ENCODE data around the gene LMOD1.
"Not testable (repeated sequence)": the region's sequence is repeated elsewhere in the genome, so short reads cannot be mapped to it uniquely, and the experiment has no call there.

LMOD1 gene

DNA sequence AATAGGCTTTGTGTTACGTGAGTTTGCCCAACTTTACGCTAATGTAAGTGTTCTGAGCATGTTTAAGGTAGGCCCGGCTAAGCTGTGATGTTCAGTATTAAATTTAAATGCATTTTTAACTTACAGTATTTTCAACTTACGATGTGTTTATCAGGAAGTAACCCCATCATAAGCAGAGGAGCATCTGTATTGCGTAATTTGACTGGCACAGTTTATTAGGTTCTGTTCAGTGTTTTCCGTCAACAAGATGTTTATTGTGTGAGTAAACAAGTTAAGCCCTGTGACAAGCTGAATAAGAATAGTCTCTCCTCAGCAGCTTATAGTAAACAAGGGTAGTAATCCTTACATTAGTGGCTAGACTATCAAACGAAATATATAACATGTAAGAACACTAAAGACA lies 84.9 kb downstream of the LMOD1 start:
- DNase-seq (ENCODE audit: low read depth): no peak

GRCh38 chr1:201859424-201859823 lies 86.9 kb downstream of the LMOD1 start:
- no peak for DNase-seq (ENCODE audit: low read depth)

- DNase-seq (ENCODE audit: low read depth): not testable (repeated sequence)
Measured at GRCh38 chr1:201856722-201857121, 89.6 kb downstream of the LMOD1 start.

DNA sequence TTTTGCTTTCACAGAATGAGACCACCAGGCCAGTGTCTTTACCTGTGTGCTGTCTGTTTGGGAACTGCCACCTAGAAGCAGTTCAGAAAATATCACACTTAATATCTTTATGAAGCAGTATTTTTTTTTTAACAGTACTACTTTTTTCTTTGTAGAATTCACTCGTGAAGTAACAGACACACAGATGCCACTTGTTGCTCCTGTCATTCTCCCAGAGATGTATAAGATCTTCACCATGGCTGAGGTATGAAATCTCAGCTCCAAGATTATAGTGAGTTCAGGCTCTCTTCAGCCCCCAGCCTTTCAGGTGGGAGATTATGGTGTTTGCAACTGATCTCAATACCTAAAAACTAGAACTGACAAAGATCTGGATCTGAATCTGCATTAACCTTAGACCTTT lies 94.4 kb downstream of the LMOD1 start:
- no peak for DNase-seq (ENCODE audit: low read depth)

DNA sequence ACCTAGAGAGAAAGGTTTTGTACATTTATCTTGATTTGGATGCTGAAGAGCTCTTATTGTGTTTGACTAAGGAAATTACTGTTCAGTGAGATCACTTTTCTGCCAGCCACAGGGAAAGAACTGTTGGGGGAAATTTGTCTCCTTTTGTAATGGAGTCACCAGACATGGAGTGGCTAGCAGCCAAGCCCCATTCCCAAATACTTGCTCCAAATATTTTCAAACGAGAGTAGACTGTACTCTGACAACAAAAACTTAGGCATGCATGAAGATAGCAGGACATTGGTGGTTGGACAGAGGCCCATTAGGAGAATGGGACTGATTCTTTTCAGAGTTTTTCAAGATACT lies 96.3 kb downstream of the LMOD1 start:
- DNase-seq (ENCODE audit: low read depth): no peak

- no peak for DNase-seq (ENCODE audit: low read depth)
Measured at GRCh38 chr1:201849372-201850052, 96.8 kb downstream of the LMOD1 start.

DNA sequence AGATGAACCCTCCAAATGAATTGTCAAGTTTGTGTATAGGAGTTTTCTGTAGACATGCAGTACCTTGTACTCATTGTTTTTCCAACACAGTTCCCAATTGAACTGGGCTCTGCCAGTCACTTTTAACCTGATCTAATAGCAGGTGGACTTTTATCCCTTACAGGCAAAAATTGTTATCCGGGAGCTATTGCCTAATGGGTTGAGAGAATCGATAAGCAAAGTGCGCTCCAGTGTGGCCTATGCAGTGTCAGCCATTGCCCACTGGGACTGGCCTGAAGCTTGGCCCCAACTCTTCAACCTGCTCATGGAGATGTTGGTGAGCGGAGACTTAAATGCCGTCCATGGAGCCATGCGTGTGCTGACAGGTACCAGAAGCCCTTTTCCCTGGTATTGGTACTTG lies 98.1 kb downstream of the LMOD1 start:
- no peak for DNase-seq (ENCODE audit: low read depth)

- DNase-seq (ENCODE audit: low read depth): no peak
Measured at GRCh38 chr1:201847150-201847549, 99.2 kb downstream of the LMOD1 start.

Measured in T follicular helper cell (primary cell).